Body of pancreas (tissue), 4 donors: ENCODE measurements around the gene CNTNAP2. TPM values are rescaled to one million over a fixed set of nuclear protein-coding genes. Genes with fewer than 3 reads are reported as not detected.

ENCODE experiments used
- ATAC-seq: fragments of 150-250 bp; one replicate; pipeline ENCODE4 v1.9.1; 2016
- DNase-seq, 4 donors: peaks; one replicate each; pipeline ENCODE4 v3.0.0-alpha.2; 2019
- H3K27ac ChIP-seq, 4 donors: fragments of 200-600 bp; sonication (generic); 1 replicate in 3 of 4; 2 replicates in 1 of 4; pipeline versions ENCODE4 v1.5.1 to v1.6.1; 2016 to 2019; ENCODE audit warnings: mild to moderate bottlenecking in 1 of 4, mixed read lengths in 1 of 4, moderate library complexity in 1 of 4
- H3K27me3 ChIP-seq, 2 donors: fragments of 200-600 bp; sonication (generic); one replicate each; pipeline ENCODE4 v1.6.0; 2016; ENCODE audit warnings: mild to moderate bottlenecking in 1 of 2
- H3K36me3 ChIP-seq, 2 donors: fragments of 200-600 bp; sonication (generic); replicated peaks in 1 of 2; 2 replicates each; pipeline ENCODE4 v1.5.1; 2016; ENCODE audit warnings: low read depth in 2 of 2; ENCODE audit not compliant: insufficient read depth in 1 of 2
- H3K4me1 ChIP-seq: fragments of 200-600 bp; sonication (generic); one replicate; pipeline ENCODE4 v1.6.0; 2016
- H3K4me3 ChIP-seq, 2 donors: fragments of 200-600 bp; sonication (generic); 1 replicate in 1 of 2; 2 replicates in 1 of 2; pipeline ENCODE4 v1.5.1; 2016 to 2019
- H3K9me3 ChIP-seq, 3 donors: fragments of 200-600 bp; sonication (generic); 1 replicate in 2 of 3; 2 replicates in 1 of 3; pipeline ENCODE4 v1.5.1; 2016
- POLR2A ChIP-seq, 3 donors: fragments of 450-650 bp; IDR thresholded peaks; one replicate each; pipeline ENCODE4 v1.6.1; 2016; ENCODE audit warnings: antibody characterized with exemption in 3 of 3, mild to moderate bottlenecking in 2 of 3
- WGBS, 2 donors: methylation state at CpG; one replicate each; pipeline ENCODE4 v1.1.5; 2017; 5-methylcytosine and 5-hydroxymethylcytosine counted together
- intact Hi-C: fragments of 100-400 bp; cut with DNase I; formaldehyde crosslinking; loops from one replicate; pipeline ENCODE4 v1.15.1; 2023
- total RNA-seq, 2 donors: library from RNA; depleted of rRNA; stranded (reverse); fragments of >200 nt; gene quantifications; one replicate each; pipeline ENCODE4 v1.1.0, GENCODE V29; 2016
- TF ChIP-seq, protein P1 (sequence below), 7 experiments: fragments of 450-650 bp in 4 of 7; fragments of 200-600 bp in 3 of 7; sonication (generic) in 3 of 7; IDR thresholded peaks; one replicate each; pipeline ENCODE4 v1.5.1; 2016 to 2019; ENCODE audit warnings: antibody characterized with exemption in 7 of 7

Gene CNTNAP2
- total RNA-seq, 2 donors from 2014 or later = 1.0 TPM; not detected in 1

DNA sequence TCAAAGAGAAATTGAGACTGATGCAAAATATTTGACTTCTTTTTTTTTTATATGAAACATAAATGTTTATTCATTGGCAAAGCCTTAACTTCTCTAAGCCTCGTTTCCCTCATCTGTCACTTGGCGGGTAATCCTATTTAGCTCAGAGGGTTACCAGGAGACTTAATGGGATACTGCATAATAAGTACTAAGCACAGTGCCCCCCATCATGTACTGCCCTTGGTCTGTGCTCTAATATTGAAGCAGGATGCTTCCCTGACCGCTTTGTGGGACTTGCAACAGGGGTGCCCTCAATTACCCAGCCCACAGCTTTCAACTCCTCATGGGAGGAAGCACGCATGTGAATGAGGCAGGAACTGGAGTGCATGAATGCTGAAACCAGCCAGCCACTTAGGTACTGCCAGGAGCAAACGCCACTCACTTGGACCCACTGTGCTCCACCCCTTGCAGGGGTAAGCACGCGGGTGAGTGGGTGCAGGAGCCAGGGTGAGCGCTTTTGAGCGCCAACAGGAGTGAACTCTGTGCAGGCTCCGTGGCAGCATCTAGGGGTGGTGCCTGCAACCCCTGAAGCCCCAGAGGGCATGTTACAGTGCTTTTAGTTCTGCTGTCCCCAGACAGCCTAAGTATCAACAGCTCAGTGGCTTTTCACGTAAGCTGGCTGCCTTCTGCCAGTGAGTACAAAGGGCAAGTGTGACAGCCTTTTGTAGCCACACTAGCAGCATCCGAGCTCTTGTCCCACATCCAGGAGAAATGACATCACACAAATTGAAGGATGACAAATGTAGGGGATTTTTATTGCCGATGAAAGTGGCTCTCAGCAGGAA lies 2264.2 kb downstream of the CNTNAP2 start:
- peaks cover 0 to 9% (median 0%) of the 10 kb centered on the region in 3 donors for H3K9me3 ChIP-seq
- DNase-seq (no peak), ATAC-seq (no peak)
- WGBS, 2 donors = 77 to 79% methylated on average over 13 of the region's 13 CpGs
- no peaks in the 10 kb centered on the region for H3K36me3 ChIP-seq
- no peak overlapping the region for H3K4me3 ChIP-seq
- no peak for TF ChIP-seq POLR2A (IDR thresholded peaks at IDR 0.05)
- TF ChIP-seq, protein P1, sequence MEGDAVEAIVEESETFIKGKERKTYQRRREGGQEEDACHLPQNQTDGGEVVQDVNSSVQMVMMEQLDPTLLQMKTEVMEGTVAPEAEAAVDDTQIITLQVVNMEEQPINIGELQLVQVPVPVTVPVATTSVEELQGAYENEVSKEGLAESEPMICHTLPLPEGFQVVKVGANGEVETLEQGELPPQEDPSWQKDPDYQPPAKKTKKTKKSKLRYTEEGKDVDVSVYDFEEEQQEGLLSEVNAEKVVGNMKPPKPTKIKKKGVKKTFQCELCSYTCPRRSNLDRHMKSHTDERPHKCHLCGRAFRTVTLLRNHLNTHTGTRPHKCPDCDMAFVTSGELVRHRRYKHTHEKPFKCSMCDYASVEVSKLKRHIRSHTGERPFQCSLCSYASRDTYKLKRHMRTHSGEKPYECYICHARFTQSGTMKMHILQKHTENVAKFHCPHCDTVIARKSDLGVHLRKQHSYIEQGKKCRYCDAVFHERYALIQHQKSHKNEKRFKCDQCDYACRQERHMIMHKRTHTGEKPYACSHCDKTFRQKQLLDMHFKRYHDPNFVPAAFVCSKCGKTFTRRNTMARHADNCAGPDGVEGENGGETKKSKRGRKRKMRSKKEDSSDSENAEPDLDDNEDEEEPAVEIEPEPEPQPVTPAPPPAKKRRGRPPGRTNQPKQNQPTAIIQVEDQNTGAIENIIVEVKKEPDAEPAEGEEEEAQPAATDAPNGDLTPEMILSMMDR (IDR thresholded peaks at IDR 0.05) = no peak
- no peaks in the 10 kb centered on the region for H3K4me1 ChIP-seq
- intact Hi-C loops = no loop called here
- no peaks in the 10 kb centered on the region for H3K27me3 ChIP-seq
- no peak overlapping the region for H3K27ac ChIP-seq

DNA sequence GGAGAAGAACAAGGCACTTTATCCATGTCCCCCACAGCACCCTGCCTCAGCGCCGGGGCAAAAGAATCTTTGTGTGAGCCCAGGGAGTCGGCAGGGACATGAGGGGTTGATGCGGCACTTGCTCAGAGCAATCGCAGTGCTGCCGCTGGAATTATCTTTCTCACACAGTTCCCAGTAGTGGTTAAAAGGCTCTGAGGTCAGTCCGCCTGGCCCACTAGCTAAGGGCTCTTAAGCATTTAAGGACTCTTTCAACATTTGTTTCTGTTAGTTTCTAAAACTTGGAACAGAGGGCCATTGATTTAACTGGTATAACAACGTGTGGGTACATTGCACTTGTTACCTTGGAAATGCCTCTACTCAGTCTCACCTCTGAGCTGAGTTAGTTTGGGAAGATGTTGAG lies 2266.0 kb downstream of the CNTNAP2 start:
- Histone ChIP-seq H3K27ac (no peak overlapping the region), H3K36me3 (no peaks in the 10 kb centered on the region), H3K4me1 (no peaks in the 10 kb centered on the region), H3K27me3 (no peaks in the 10 kb centered on the region), H3K4me3 (no peak overlapping the region), H3K9me3 (peaks cover 0 to 9% (median 0%) of the 10 kb centered on the region in 3 donors)
- no peak for TF ChIP-seq POLR2A (IDR thresholded peaks at IDR 0.05)
- TF ChIP-seq, protein P1 (IDR thresholded peaks at IDR 0.05) = no peak
- 58 to 60% methylated on average over 8 of the region's 8 CpGs for WGBS, 2 donors
- DNase-seq = no peak
- ATAC-seq = no peak
- intact Hi-C loops = no loop called here

DNA sequence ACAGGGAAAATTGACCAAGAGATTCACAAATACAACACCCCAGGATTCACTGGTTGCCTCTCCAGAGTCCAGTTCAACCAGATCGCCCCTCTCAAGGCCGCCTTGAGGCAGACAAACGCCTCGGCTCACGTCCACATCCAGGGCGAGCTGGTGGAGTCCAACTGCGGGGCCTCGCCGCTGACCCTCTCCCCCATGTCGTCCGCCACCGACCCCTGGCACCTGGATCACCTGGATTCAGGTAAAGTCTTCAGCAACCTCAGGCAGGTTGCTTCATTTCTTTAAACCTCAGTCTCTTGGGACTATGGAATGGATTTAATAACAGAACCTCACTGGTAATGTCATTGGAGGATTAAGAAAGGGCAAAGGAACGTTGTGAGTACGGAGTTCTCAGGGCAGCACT lies 2267.1 kb downstream of the CNTNAP2 start:
- Histone ChIP-seq H3K27me3 (no peaks in the 10 kb centered on the region), H3K27ac (no peak overlapping the region), H3K4me3 (no peak overlapping the region), H3K4me1 (no peaks in the 10 kb centered on the region), H3K36me3 (no peaks in the 10 kb centered on the region), H3K9me3 (peaks cover 0 to 9% (median 0%) of the 10 kb centered on the region in 3 donors)
- DNase-seq (no peak), ATAC-seq (no peak)
- WGBS, 2 donors = 77 to 80% methylated on average over 14 of the region's 14 CpGs
- TF ChIP-seq POLR2A (IDR thresholded peaks at IDR 0.05) = no peak
- intact Hi-C loops = no loop called here

DNA sequence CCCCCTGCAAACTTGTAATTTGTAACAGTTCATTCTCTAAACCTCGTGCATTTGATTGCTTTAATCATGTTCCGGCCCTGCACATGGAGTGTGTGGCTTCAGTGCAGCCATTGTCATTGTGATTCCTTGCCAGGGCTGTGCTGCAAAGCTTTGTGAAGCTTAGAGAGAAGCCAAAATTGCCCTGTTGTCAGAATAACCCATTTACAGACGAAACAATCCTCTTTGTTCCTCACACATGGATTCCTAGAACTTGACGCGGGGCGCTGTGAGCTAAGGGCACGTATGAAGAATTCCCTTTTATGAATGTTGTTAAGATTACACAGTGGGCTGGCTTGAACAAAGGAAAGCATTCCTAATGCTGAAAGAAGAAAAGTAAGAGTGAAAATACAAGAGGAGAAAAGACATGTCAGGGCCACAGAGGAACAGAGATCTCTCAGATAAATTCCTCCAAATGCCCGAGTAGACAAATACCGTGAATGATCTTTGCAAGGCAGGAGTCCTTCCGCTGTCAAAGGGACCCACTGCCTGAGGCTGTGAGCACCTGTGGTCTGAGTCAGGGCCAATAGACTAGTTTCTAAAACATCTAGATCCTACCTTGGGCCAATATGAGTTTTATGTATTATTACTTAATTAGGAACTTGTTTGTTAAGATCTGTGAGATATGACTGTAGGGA lies 2268.5 kb downstream of the CNTNAP2 start:
- TF ChIP-seq, protein P1 (IDR thresholded peaks at IDR 0.05) = no peak
- TF ChIP-seq POLR2A (IDR thresholded peaks at IDR 0.05) = no peak
- intact Hi-C loops = no loop called here
- 79% methylated on average over 10 of the region's 10 CpGs for WGBS, 2 donors
- Histone ChIP-seq H3K4me1 (no peaks in the 10 kb centered on the region), H3K4me3 (no peak overlapping the region), H3K36me3 (no peaks in the 10 kb centered on the region), H3K9me3 (peaks cover 0 to 9% (median 0%) of the 10 kb centered on the region in 3 donors), H3K27me3 (no peaks in the 10 kb centered on the region), H3K27ac (no peak overlapping the region)
- ATAC-seq = no peak
- no peak for DNase-seq

DNA sequence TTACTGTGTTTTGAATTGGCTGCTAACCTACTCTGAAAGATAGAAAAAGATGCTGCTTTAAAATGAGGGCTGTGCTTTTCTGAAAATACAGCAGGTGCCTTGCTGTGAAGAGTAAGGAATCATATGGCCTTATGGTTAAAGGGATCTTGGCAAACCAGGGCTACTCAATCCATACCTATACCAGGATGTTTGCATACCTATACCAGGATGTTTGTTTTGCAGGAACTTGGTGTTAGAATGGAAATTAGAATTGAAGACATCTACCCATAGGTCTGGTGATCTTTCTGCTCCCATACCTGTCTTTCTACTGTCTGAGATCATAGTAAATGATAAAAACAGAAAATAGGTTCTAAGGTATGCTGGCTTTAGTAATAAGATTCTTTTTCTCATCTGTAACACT lies 2273.8 kb downstream of the CNTNAP2 start:
- H3K9me3 ChIP-seq = no peaks in the 10 kb centered on the region
- DNase-seq (no peak), ATAC-seq (no peak)
- TF ChIP-seq, protein P1 (IDR thresholded peaks at IDR 0.05) = no peak
- no peak overlapping the region for H3K27ac ChIP-seq
- no peak overlapping the region for H3K4me3 ChIP-seq
- H3K4me1 ChIP-seq = no peaks in the 10 kb centered on the region
- intact Hi-C loops = no loop called here
- no peaks in the 10 kb centered on the region for H3K36me3 ChIP-seq
- no peaks in the 10 kb centered on the region for H3K27me3 ChIP-seq
